GM19452 (cell line): ENCODE measurements around the gene OLFM2.
"Not testable (repeated sequence)": the region's sequence is repeated elsewhere in the genome, so short reads cannot be mapped to it uniquely, and the experiment has no call there.

Experiments used
- ATAC-seq: cut with Tn5 transposase; IDR thresholded peaks from one replicate; pipeline ENCODE4 v1.9.1; 2021; ENCODE audit not compliant: unreplicated experiment

Gene OLFM2

GRCh38 chr19:9836021-9836420 is 100.3 kb downstream of the OLFM2 start:
- ATAC-seq, result no peak

DNA sequence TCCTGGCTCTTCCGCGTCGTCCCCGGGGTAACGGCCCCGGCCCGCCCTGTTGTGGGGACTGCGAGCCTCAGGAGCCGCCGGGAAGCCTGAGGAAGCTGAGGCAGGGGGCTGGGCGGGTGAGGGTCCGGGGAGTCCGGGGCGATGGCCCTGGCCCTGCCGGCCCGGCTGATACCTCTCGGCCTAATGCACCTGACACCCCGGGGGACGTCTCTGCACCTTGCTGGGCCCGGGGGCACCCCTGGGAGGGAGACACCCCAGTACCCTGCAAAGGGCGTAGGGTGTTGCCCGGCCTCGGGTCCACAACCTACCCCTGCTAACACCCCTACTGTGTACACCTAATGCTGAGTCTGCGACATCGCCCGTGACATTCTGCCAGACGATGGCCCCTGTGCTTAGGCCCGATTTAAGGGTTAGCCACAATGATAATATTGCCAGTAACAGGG is 100.8 kb downstream of the OLFM2 start:
- peak; percentile 12 for ATAC-seq

DNA sequence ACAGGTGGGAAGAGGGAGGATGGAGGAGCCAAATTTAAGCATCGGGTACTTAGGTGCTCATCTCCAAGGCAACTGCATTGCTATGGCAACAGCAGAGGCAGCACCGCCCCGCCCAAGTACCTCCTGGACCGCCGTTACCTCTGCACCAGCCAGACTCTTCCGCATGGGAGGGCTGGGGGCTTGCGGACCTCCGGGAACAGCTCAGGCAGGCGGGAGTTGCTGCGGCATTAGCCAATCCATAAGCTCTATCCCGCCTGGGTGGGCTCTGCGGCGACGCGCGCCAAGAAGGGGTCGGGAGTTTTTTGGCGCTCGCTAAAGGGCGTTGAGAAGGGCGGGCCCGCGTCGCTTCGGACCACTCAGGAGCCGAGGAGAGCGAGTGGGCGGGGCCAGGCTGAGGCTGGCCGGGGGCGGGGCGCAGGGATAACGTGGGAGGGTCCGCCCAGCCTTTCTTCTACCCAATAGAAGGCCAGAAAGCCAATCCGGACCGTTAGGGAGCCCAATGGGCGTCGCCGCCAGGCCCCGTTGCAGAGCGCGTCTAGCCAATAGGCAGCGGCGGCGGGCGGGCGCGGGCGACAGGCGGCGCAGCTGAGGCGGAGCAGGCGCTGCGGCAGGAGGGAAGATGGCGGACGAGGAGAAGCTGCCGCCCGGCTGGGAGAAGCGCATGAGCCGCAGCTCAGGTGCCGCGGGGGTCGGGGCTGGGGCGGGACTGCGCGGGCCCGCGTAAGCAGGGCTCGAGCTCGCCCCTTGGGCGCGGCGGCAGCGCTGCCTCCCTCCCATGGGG is 101.4 kb downstream of the OLFM2 start, which contains the start of gene PIN1:
TSS of gene PIN1 (plus strand) at position 593 of the 781 bp plus-strand sequence. CDS start at position 620, 27 bp downstream.
- ATAC-seq, result peak; percentile 95

DNA sequence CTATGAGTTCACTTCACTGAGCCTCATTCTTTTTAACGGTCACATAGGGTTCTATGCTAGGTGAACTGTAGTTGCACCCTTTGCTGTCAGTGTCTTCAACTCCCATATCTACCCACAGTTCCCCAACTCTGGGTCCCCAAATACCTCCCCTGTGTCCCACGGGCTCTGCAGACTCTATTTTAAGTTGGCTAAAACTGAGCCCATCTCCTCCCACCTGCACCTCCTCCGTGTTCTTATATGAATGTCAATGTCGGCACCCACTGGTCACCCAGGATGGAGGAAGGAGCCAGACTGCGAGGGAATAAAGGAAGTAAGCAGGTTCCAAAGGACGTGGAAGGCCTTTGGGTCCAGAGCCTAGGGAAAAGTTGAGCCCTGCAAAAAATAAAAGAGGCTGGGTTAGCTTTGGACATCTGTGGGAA is 102.0 kb downstream of the OLFM2 start:
- no peak for ATAC-seq

- ATAC-seq, result no peak
Measured at GRCh38 chr19:9828551-9829063, 107.7 kb downstream of the OLFM2 start.

DNA sequence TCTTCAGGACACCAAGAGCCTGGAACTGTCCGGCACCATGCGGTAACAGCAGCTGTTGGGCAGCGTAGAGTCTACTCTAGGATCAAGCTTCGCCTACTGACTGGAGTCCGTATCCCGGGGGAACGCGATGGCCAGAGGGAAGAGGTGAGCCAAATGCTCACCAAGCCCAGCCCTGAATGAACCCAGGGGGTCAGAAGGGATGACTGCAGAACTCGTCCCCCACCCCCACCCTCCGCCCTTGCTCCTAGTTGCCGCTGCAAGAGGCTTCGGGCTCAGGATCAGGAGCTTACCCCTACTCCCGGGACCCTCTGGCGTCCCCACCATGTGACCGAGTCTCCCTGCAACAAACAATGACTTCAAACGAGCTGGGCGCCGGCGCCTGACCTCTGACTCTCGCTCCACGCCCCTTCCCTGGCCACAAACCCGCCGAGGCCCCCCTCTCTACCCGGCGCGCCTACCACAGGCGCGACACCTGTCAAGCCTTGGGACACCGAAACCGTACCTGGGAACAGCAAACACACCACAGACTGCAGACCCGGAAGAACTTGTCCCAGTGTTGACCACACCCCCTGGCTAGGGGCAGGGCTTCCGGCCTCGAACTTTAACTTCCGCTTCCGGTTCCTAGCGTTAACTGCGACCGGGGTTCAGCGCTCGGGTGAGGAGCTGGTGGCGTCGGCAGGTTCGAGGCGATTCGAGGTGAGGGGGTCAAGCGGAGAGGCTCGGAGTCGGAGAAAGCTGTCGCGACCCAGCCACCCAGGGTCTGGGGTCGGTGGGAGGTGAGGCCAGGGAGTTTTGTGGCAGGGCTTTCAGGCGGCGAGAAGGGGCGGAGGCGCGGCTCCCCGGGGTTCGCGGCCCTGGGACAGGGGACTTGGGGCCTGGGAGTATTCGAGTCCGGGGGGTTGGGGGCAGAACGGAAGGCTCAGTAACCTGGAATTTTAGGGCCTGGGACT is 108.8 kb downstream of the OLFM2 start, which contains the start of gene UBL5:
TSS of gene UBL5 (plus strand) at position 630 of the 950 bp plus-strand sequence. CDS start 420 bp downstream, outside the sequence.
- peak; percentile 92 for ATAC-seq

DNA sequence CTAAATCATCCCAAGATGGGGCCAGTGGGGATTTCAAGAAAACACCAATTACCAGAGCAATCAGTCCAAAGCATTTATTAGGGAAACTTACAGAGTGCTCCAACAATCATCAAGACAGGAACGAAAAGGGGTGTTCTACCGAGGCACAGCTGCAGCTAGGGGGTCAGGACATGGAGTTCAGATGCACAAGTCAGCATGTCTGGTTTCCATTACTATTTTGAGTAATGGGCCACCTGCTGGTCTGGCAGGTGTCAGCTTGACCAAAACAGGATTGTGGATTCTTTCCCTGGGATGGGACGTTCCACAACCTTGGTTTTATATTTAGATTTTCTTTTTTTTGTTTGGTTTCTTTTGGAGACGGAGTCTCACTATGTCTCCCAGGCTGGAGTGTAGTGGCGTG is 112.5 kb downstream of the OLFM2 start:
- ATAC-seq, result no peak

DNA sequence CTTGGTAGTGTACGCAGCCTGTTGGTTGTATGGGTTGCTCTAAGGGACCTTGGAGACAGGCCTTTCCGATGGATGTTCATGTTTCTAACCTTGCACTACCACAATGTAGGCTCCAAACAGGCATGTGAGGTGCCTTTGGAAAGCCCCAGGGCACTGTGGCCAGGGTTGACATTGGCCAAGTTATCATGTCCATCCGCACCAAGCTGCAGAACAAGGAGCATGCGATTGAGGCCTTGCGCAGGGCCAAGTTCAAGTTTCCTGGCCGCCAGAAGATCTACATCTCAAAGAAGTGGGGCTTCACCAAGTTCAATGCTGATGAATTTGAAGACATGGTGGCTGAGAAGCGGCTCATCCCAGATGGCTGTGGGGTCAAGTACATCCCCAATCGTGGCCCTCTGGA is 116.3 kb downstream of the OLFM2 start:
- ATAC-seq, result not testable (repeated sequence)

GRCh38 chr19:9819596-9819909 is 116.8 kb downstream of the OLFM2 start:
- ATAC-seq, result no peak

- peak; percentile 78 for ATAC-seq
Measured at GRCh38 chr19:9818734-9819595, 117.3 kb downstream of the OLFM2 start, which contains the start of gene FBXL12. Gene FBXL12, minus strand, starts transcription at chr19:9819079. Its CDS starts 266 bp downstream, at chr19:9818813.

GRCh38 chr19:9818175-9818733 is 118.1 kb downstream of the OLFM2 start:
- no peak for ATAC-seq

GRCh38 chr19:9811139-9811538 is 125.2 kb downstream of the OLFM2 start:
- no peak for ATAC-seq

GRCh38 chr19:9808855-9809824 is 127.2 kb downstream of the OLFM2 start:
- no peak for ATAC-seq

- ATAC-seq, result no peak
Measured at GRCh38 chr19:9806803-9807202, 129.5 kb downstream of the OLFM2 start.
